ENCODE data around the gene MTUS2.

The MTUS2 gene

DNA sequence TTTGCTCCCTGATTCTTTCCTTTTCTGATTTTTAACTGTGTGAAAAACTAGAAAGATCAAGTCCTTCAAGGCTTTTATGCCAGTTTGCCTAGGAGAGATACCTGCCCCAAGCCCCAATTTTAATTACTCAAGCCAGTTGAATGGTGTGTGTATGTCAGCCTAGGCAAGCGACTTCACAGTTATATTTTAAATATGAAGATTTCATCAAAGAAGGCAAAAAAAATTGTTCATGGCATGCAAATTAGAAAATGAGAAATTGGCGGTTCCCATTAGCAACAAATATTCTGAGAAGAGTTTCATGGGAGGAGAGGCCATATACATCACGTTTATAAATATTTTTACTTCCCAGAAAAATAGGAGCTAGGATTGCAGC lies 607.8 kb downstream of the MTUS2 start:
- no peak for TF ChIP-seq CTCF (conservative IDR thresholded peaks at IDR 0.05)
- H3K27ac ChIP-seq = peak overlapping the region; percentile 54

DNA sequence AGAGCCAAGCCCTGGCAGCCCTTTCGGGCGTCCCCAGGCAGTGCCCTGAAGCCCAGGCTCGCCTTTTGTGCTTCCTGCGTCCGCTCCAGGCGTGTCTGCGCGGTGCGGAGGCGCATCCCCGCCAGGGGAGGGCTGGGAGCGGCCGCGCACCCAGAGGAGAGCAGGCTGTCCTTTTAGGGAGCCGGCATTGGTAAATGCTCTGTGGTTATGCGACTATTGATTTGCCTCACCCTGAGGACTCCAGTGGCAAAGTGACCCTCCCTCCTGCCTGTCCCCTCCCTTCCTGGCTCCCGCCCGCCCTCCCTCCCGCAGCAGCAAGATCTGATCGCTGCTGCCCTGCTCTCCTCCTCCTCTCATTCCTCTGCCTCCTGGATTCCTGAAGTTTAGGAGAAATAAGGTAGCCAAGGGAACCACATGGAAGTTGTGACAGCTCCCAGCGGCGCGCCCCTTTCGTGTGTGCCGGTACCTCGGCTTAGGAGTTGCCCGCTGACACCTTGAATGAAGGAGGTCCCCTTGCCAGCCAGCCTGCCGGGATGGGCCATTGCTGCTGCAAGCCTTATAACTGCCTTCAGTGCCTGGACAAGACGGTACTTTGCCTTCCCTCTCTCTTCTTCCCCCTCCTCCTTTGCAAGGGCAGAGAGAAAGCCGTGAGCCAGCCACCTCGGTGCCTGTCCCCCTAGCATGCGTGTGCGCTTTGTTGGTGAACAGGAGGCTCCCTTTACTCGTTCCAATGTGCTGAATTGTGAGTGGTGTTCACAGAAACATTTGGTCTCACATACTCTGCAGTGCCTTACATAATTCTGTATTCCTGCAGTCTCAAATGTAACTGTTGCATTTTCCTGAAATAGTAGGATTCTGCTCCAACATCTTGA lies 608.4 kb downstream of the MTUS2 start:
- TF ChIP-seq CTCF (conservative IDR thresholded peaks at IDR 0.05) = no peak
- H3K27ac ChIP-seq = peak overlapping the region; percentile 54

GRCh38 chr13:29429286-29429900 lies 609.3 kb downstream of the MTUS2 start:
- TF ChIP-seq CTCF (conservative IDR thresholded peaks at IDR 0.05) = no peak
- peak overlapping the region; percentile 54; the same call in 1 of the 2 replicates for H3K27ac ChIP-seq

DNA sequence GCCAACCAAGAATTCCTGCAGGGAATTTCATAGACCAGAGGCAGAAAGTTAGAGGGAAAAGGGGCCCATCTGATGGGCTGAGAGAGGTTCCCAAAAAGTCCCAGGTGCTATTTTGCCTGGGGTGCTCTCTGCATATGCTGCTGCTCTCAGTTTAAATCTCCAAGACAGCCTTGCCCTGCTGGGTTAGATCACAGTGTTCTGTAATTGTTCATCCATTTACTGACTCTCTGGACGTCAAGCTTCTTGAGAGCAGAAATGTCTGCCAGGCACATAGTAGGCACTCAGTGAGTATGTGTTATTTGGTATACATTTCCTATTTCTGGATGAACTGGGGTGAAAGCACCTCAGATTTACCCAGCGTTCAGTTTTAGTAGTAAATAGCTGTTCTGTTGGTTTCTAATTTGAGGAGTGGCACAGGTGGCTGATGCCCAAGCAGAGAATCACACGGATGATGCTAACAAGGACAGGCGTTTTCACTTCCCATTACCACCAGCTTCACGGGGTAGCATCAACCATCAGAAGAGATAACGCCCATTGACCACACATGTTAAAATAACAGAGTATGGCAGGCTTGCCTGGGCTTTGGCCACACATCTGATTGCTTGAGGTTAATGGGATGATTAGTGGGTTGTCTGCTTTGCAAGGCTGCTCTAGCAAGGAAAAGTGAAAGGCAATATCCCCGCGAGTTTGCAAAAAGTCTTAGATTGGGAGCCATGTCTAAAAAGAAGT lies 614.2 kb downstream of the MTUS2 start:
- H3K27ac ChIP-seq = no peak overlapping the region
- no peak for TF ChIP-seq CTCF (conservative IDR thresholded peaks at IDR 0.05)

DNA sequence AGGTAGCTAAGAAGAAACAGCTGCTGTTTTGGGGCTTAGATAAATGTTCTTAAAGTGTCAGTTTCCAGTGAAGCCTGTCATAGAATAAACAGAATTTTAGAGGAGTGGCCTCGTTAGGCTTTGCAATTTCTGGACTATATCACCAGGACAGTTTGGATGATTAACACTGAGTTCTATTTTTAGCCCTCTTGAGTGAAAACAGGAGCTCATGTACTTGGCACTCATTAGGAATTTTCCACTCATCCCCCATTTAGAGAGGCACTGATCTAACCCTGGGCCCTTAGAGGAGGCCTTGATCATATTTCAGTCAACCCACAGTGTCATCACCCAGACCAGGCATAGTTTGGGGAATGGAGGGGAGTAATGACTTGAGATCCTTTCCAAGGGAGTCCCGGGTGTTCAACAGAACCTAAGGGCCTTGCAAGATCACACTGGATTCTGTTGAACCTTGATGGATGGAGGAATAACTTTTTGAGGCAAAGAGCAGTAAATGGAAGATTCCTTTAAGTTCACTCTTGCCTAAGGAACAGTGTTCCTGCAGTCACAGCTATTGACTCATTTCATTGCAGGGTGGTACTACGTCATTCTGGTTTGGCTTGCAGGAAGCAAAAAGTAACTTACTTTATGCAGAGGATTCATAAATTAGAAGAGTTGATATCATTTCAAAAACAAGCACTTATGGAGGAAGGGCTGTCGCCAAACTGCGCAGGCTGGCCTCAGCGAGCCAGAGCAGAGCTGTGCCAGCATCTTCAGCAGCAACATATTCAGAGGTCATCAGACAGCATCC lies 615.2 kb downstream of the MTUS2 start:
- no peak overlapping the region for H3K27ac ChIP-seq
- TF ChIP-seq CTCF (conservative IDR thresholded peaks at IDR 0.05) = no peak

- TF ChIP-seq CTCF (conservative IDR thresholded peaks at IDR 0.05) = no peak
- H3K27ac ChIP-seq = no peak overlapping the region
These were observed 616.2 kb downstream of the MTUS2 start for GRCh38 chr13:29436291-29436690.
